ENCODE measurements around the gene TRIM47. TPM values are rescaled to one million over a fixed set of nuclear protein-coding genes. Genes with fewer than 3 reads are reported as not detected.

The TRIM47 gene
- total and polyA plus RNA-seq, 2 of the 13 experiments (the other 11 are each of a cell fraction or from before 2014, with no cell fraction given): 33.5 to 82.0 TPM

- TF ChIP-seq PATZ1 (CRISPR knock-in tag; IDR thresholded peaks at IDR 0.05) (0 out of 2 replicates have a peak, but pooled peaks have one; percentile 30), ZNF432 (CRISPR knock-in tag; IDR thresholded peaks at IDR 0.05; ENCODE audit: borderline replicate concordance) (no peak), NR3C1 (CRISPR knock-in tag; IDR thresholded peaks at IDR 0.05) (no peak), MYPOP (CRISPR knock-in tag; IDR thresholded peaks at IDR 0.05) (0 out of 2 replicates have a peak, but pooled peaks have one; percentile 25), REXO4 (CRISPR knock-in tag; IDR thresholded peaks at IDR 0.05; ENCODE audit: borderline replicate concordance) (no peak), NFE2 (CRISPR knock-in tag; IDR thresholded peaks at IDR 0.05) (no peak), KLF16 (CRISPR knock-in tag; IDR thresholded peaks at IDR 0.05) (no peak), MXD1 (CRISPR knock-in tag; IDR thresholded peaks at IDR 0.05) (no peak), ZNF883 (CRISPR knock-in tag; IDR thresholded peaks at IDR 0.05; ENCODE audit: not compliant biosample characterization) (no peak), HMGXB4 (CRISPR knock-in tag; IDR thresholded peaks at IDR 0.05; ENCODE audit: borderline replicate concordance in 1 of 2, low read depth in 1 of 2) (no peak), FOXO4 (CRISPR knock-in tag; conservative IDR thresholded peaks at IDR 0.05) (no peak), KLF12 (CRISPR knock-in tag; IDR thresholded peaks at IDR 0.05; ENCODE audit: borderline replicate concordance) (no peak), NFIB (CRISPR knock-in tag; IDR thresholded peaks at IDR 0.05; ENCODE audit: borderline replicate concordance) (no peak), CREM (IDR thresholded peaks at IDR 0.05) (no peak), CREM (CRISPR knock-in tag; IDR thresholded peaks at IDR 0.05) (no peak), TBP (CRISPR knock-in tag; IDR thresholded peaks at IDR 0.05) (no peak), ZNF143 (CRISPR knock-in tag; IDR thresholded peaks at IDR 0.05) (no peak), E2F5 (CRISPR knock-in tag; conservative IDR thresholded peaks at IDR 0.05) (no peak), ZNF543 (CRISPR knock-in tag; IDR thresholded peaks at IDR 0.05) (no peak), ZFX (CRISPR knock-in tag; IDR thresholded peaks at IDR 0.05; ENCODE audit: low read depth) (no peak), ZNF10 (CRISPR knock-in tag; IDR thresholded peaks at IDR 0.05; ENCODE audit: borderline replicate concordance, low read depth) (no peak), RELA (CRISPR knock-in tag; IDR thresholded peaks at IDR 0.05) (no peak), AGO2 (optimal IDR thresholded peaks at IDR 0.05; ENCODE audit: low read depth, low read length) (no peak)
Measured at GRCh38 chr17:75864448-75864871, 13.9 kb downstream of the TRIM47 start (continued).

Data from HepG2 (cell line).